Activated CD4-positive, alpha-beta T cell treated with anti-CD3 and anti-CD28 coated beads, Interleukin-2, Interleukin-6, amounts not matched to agents 100 ng/mL and 50 ng/mL, durations not matched to agents 16 hours and 8 hours (primary cell): Measurements from ENCODE around the gene IRF5.
"Not testable (repeated sequence)": the region's sequence is repeated elsewhere in the genome, so short reads cannot be mapped to it uniquely, and the experiment has no call there.

Experiments used
- DNase-seq: peaks from one replicate; pipeline ENCODE4 v3.0.0-alpha.2; 2020

The IRF5 gene

GRCh38 chr7:128968624-128969023 lies 30.9 kb downstream of the IRF5 start:
- DNase-seq, result no peak

GRCh38 chr7:128974241-128974934 lies 36.7 kb downstream of the IRF5 start:
- DNase-seq, result no peak

- no peak for DNase-seq
Observed at GRCh38 chr7:128982105-128982504, 44.4 kb downstream of the IRF5 start.

- no peak for DNase-seq
Observed at GRCh38 chr7:128985660-128986059, 47.9 kb downstream of the IRF5 start.

GRCh38 chr7:128986609-128987008 lies 48.9 kb downstream of the IRF5 start:
- no peak for DNase-seq

- no peak for DNase-seq
Observed at GRCh38 chr7:128988372-128988771, 50.6 kb downstream of the IRF5 start.

GRCh38 chr7:128989961-128990360 lies 52.2 kb downstream of the IRF5 start:
- DNase-seq, result no peak

- DNase-seq, result no peak
Observed at GRCh38 chr7:128993419-128993818, 55.7 kb downstream of the IRF5 start.

GRCh38 chr7:128994560-128994959 lies 56.8 kb downstream of the IRF5 start:
- DNase-seq, result not testable (repeated sequence)

GRCh38 chr7:128997181-128997580 lies 59.5 kb downstream of the IRF5 start:
- DNase-seq, result no peak
